GM21423 (cell line): ENCODE results near the gene SH3GLB2.
A peak's percentile ranks its signal among the peaks of the same experiment; 100 is the strongest.
"Not testable (repeated sequence)": the region's sequence is repeated elsewhere in the genome, so short reads cannot be mapped to it uniquely, and the experiment has no call there.

ENCODE experiments used
- ATAC-seq: cut with Tn5 transposase; IDR thresholded peaks from one replicate; pipeline ENCODE4 v1.9.1; 2021; ENCODE audit warnings: mild to moderate bottlenecking, moderate library complexity; ENCODE audit not compliant: unreplicated experiment

Gene SH3GLB2

DNA sequence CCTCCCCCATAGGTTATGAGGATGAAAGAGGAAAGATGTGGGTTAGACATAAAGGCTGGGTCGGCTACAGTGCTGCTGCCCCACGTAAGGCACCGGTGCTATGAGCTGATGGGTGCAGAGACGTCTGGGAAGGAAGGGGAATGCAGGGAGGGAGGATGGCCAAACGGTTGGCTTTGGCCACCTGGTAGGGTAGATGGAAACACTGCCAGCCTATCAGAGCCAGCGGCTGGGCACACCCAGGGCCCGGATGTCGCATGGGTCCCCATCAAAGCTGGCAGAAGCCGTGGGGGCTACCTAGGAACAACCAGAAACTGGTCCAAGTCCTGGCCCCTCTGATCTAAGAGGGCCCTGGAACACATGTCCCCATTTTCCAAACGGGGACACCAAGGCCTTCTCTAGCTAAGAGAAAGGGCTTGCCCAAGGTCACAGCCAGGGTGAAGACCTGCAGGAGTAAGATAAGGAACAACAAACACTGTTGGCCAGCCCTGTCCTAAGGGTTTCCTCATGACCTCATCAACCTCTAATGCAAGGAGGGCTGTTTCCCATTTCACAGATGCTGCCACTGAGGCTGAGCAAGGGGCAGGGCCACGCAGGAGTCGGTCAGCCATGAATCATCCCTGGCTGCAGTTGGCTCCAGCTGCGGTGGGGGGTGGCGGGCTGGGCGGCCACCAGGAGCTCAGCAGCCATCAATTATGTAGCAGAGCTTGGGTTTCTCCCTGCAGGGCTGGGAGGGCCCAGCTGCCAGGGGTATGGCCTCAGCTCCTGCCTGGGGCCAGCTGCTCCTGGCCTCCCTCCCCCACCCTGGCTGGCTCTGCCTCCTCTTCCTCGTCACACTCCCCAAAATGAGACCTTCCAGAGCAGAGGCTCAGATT, 4.9 kb downstream of the SH3GLB2 start:
- ATAC-seq, result no peak

DNA sequence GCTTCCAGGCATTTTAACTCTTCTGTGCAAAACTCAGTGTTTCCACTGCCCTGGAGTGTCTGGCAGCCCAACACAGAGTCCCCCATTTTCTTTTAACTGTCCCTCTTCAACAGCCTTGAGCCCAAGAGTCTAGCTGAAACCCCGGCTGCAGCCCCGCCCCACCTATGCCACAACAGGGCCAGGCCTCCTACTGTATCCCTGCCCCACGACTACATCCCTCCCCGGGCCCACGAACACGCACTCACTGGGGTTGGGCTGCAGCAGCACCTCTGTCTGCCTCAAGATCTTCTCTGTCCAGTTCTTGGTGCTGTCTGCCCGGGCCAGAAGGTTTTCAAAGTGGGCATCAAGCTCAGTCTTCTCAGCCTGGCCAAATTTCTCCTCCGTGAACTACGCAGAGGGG, 6.1 kb downstream of the SH3GLB2 start:
- ATAC-seq, result no peak

DNA sequence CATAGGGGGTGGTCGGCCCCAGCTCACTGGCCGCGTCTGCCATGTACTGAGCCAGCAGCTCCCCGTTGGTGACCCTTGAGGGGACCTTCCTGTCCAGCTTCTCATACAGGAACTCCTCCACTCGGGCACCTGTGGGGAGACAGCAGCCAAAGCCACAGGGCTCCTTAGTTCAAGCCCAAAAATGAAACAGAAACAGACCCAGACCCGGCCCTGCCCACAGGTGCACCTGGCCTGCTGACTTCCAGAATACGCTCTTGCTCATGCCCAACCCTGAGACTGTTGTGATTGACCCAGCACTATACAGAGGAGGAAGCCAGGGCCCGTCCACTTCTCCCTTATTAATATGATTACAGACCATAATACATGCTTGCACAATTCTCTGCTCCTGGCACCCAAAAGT, 7.0 kb downstream of the SH3GLB2 start:
- peak; percentile 79 for ATAC-seq

DNA sequence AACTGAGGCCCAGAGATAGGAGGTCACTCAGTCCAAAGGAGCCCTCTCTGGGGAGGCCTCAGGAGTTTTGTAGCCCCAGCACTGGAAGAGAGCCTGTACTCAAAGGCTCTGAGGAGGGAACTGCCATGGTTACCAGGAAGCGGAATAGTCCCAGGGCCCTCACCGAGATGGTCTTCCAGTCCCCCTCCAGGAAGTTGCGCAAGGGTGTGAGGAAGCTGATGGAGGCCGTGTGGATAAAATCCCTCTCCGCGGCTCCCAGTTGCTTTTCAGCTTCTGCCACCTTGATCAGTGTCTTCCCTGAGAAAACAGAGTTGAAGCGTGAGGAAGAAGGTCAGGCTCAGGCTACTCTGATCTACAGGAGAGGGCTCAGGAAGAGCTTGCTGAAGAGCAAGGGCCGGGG, 13.5 kb downstream of the SH3GLB2 start:
- ATAC-seq, result no peak

DNA sequence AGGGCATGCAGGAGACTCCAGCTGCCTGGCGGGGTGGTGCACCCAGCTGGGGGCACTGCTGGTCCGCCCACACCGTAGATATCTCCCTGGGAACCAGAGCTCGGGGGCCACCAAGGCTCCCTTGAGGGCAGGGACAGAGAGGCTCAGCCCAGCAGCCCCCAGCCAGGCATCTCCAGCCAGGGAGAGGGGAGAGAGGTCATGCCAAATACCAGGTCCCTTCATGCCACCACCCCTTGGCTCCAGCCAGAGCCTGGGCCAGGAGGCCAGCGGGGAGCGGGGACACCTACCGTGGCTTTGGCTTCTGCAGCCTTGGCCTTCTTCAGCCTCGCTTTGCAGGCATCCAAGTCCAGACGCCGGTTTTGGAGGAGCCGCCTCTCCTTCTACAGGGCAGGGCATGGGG, 14.0 kb downstream of the SH3GLB2 start:
- ATAC-seq, result no peak

DNA sequence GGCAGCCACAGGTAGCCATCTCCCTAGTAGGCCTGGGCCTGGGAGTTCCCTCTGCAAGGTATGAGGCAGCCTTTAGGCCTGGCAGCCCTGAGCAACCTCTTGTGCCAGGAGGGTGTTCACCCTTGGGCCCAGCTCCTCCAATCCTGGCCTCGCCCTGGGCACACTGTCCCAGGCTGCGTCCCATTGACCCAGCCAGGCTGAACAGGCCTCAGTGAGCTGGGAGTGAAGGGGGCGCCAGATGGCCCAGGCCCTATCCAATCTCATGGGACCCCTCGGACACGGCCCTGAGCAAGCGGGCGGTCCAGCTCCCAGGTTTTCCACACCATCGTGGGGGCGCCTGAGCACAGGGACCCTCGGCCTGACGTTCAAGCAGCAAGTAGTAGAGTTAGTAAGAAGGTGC, 14.5 kb downstream of the SH3GLB2 start:
- no peak for ATAC-seq

DNA sequence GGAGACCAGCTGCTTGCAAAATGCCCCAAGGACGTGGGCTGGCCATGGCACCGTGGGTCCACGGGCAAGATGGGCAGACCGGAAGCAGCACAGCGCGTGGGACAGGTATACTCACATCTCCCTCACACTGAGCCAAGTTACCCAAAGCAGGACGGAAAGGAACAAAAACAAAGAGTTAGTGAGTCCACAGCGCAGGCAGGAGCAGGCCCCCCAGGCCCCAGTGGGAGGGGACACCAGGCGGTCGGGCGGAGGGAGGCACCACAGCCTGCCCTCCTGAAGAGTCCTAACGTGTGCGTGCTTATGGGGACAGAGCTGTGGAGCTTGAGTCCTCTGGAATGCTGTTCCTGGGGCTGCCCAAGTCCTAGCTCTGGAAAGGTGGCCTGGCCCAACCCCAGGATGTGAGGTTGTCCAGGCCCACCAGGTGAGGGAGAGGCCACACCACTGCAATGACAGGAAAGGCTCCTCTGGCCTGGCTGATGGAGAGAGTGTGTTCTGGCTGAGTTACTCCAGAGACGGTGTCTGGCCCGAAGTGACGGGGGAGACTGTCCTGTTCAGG, 15.2 kb downstream of the SH3GLB2 start:
- ATAC-seq, result no peak

DNA sequence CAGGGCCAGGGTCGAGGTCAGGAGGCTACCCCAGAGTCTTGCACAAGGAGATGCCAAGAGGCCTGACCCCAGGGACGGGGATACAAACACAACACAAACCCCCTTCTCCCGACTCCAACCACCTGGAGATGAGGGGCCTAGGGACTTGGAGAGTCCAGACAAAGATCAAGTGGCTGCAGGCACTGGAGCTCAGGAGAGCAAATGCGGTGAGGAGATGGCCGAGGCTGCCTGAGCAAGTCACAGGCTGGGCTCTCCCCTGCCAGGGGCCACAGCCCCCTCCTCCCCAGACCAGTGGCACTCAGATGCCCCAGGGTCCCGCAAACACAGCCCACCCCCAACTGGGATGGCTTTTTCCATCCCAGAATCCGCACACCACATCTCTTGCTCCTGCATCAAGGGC, 15.8 kb downstream of the SH3GLB2 start:
- no peak for ATAC-seq

DNA sequence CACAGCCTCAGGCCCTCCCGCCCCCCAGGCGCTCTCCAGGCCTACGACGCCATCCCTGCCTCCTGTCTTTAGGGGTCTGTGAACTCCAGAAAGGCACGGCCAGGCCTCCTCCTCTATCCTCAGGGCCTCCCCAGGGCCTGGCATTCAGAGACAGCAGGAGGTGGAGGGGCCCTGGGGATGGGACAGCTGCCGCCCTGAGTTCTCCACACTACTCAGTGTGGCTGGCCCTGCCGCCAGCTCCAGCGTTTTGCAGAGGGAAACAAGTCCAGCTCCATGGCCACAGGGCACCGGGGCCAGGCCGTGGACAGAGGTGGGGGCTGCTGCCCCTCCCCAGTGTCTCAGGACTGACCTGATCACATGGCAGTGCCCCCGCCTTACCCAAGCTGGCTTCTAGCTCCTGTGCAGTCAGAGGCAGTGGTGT, 16.4 kb downstream of the SH3GLB2 start:
- ATAC-seq, result no peak

DNA sequence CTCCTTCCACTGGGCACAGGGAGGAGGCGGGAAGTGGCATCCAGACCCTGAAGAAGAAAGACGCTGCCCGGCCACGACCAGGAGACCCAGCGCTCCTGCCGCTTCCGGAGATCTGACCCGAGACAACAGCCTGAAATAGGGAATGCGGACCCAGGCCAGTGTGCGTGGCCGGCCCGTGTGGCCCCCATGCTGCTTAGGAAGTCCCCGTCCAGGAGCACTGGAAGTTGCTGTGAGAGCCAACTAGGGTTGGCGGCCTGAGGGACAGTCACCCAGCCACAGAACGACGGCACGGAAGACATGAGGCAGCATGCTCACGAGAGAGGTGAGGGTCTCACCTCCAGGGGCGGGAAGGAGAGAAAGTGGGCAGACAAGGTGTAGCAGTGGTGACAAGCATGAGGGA, 17.0 kb downstream of the SH3GLB2 start:
- no peak for ATAC-seq

DNA sequence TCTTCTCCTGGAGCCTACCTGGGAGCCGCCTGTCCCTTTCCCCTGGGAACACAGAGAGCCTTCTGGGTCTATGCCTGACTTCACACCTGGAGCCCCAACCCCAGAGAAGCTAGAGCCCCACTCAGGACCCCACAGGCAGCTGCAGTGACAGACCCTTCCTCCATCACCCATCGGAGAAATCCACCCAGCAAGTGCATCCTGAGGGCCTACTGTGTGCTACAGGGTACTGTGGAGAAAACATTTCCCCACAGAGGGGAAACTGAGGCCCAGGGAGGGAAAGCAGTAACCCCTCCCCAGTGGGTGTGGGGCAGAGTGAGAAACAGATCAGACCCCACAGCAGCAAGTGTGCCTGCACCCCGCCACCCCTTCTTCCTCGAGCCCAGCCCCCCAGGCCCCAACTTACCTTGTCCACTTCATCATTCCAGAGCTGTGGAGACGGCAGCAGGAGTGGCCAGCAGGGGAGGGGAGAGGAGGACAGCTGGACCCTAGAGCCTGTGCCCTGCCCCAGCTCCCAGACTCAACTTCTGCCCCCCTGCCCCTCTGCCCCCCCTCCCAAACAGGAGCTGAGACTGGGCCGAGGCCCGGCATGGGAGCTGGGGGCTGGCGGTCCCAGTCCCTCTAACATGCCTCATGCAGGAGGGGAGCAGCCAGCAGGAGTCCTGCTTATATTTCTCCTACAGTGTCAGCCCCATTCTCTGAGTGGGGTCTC, 17.7 kb downstream of the SH3GLB2 start:
- ATAC-seq, result no peak

DNA sequence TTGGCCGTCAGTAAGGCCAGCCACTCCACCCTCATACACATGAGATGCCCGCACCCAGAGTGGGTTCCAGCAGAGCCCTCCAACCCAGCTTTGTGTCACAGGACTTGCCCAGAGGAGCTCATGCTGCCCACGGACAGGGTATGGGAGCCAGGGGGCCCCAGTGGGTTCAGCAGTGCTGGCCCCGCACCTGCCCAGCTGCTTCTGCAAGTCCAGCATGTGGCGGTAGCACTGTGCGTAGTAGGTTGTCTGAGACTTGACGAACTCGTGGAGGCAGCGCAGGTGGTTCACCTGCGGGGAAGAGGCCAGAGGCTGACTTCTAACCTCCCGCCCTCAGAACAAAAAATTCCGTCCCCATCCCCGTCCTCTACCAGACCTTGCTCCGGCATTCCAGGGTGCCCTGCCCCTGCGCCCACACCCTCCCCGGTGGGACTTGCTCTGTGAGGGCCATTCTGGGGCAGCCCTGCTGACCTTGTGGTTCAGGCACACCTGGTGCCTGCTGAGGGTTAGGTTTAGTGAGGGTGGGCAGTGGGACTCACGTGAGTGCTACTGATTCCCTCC, 18.5 kb downstream of the SH3GLB2 start:
- no peak for ATAC-seq

DNA sequence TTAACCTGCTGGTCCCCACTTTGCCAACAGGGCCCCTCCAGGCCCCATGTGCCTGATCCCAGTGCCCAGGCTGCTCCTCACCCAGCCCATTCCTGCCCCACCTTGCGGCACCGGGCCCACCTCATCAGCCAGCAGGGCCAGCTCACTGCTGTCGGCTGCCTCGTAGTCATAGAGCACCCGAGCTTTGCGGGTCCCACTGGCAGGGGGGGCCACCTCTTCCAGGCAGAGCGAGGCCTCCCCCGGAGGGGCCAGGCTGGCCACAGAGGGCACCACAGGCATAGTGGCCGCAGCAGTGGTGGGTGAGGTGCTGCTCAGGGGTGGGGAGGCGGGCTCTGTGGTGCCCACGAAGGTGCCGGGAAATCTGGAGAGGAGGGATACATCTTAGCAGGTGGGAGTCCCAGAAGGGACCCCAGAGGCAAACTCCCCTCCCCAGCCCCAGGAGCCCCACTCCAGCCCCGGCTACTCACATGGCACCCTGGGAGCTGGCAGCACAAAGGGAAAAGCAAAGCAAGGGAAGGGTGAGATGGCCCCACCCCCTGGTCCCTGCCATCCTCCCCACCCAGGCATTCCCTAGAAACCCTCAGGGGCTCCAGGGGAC, 19.0 kb downstream of the SH3GLB2 start:
- ATAC-seq, result no peak

DNA sequence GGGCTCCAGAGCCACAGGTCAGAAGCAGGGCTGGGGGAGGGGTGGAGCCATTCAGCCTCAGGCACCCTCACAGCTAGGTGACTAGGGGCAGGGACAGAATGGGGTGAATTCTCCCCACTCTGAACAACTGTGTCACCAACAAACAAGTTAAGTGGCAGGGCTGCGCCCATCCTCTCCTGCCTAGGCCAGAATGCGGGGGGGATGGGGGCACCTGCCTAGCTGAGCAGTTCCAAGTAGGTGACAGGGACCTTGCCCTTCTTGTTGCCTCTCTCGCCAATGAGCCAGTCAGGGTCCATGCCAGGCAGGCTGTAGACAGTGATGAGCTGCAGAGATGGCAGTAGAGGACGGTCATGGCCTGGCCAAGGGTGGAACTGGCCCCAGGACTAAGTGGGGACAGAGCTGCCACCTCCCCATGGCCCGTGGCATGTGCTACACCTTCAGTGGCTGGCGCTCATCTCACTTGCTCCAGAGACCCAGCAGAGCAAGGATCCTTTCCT, 19.6 kb downstream of the SH3GLB2 start:
- no peak for ATAC-seq

DNA sequence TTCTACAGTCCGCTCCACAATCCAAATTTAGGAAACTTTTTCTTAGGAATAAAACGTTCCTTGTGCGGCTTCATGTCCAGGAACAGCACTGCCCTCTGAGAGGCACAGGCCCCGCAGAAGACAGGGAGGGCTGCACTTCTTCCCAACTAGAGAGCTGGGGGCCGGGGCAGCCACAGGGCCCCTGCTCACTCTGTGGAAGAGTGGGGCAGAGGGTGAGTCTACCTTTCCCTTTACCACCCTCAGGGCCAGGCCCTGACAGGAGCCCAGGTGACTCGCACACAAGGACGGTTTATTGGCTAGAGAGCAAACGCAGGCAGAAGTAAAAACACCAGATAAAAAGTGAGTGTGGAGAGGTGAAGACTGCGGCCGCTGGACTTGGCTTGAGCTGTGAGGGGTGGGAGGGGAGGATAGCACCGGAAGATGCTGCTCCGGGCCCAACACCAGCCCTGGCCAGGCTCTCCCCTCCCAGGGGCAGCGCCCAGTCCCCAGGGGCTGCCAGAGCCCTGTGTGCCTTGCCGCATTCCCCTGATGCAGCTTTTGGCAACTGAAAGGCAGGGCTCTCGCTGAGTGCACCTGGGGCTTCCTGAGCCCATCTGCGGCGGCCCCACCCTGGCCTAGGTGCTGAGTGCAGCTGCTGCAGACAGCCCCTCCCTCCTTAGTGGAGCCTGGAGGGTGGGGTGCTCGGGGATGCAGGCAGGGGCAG, 20.2 kb downstream of the SH3GLB2 start:
- ATAC-seq, result no peak

DNA sequence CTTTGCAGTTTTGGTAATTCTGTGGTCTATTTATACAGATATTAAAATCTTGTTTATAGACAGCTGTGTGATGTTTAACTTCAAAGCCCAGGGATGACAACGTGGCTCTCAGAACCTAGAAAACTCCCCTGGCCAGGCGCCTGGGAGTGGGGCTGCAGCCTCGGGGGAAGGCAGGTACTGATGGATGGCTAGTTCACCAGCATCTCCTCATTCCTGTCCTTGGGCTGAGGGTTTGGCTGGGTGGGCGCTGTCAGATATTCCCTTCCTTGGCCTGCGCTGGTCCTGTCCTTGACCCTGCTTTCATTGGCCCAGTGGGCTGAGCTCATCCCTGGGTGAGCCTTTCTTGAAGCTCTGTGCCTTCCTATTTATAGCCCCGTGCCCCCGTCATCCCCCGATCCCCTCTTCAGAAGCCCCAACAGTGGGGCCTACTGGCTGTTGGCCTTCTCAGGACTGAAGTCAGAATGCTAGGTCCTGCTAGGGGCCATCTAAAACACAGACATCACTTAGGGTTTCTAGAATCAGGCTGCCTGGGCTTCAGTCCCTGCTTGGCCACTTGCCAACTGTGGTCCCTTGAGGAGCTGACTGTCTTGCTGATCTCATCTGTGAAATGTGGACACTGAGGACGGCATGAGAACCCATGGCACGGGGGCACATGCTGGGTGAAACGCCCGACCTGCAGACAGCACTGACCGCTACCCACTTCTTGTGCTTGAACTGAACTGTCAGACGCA, 20.9 kb downstream of the SH3GLB2 start:
- ATAC-seq, result no peak

DNA sequence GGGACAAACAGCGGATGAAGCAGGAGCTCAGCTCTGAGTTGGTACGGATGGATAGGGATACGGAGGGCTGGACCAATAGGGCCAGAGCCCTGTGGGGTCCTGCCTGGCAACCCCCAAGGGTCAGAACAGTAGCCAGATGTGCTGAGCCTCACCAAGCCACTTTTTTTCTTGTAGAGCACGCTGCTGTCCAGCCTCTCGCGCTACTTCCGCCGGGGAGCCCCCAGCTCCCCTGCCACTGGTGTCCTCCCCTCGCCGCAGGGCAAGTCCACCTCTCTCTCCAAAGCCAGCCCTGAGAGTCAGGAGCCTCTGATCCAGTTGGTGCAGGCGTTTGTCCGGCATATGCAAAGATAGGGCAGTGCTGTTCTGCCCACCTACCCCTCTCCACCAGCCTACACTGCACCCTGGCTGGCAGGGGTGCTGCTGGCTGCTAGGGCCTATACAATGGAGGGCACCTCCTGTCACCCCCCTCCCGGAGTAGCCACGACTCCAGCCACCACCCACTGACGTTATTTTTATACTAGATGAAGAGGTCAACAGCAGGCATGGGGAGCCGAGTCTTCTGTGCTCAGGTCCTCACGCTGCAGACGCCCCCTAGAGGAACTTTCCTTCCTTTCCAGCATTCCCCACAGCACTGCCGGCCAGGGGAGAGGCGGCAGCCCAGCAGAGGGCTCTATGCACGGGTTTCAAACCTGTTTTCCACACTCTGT, 21.6 kb downstream of the SH3GLB2 start:
- ATAC-seq, result no peak

DNA sequence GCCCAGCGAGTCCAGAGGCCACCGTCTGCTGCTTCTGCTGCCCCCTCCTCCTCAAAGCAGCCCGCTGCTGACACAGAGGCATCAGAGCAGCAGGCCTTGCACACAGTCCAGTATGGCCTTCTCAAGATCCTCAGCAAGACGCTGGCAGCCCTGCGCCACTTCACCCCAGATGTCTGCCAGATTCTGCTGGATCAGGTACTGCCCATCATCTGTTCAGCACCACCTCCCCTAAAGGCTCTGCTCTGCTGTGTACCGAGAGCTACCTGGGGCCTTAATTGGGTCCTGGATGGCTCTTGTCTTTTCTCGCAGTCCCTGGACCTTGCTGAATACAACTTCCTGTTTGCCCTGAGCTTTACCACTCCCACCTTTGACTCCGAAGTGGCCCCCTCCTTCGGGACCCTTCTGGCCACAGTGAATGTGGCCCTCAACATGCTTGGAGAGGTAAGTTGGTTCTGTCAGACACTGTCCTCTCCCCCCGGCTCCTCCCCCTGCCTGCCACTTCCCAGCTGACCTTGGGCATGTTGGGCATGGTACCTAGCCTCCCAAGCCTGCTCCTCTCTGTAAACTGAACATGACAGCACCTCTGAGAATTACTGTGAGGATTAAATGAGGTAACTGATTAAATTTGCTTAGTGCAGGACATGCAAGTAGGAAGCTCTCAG, 22.7 kb downstream of the SH3GLB2 start:
- no peak for ATAC-seq

DNA sequence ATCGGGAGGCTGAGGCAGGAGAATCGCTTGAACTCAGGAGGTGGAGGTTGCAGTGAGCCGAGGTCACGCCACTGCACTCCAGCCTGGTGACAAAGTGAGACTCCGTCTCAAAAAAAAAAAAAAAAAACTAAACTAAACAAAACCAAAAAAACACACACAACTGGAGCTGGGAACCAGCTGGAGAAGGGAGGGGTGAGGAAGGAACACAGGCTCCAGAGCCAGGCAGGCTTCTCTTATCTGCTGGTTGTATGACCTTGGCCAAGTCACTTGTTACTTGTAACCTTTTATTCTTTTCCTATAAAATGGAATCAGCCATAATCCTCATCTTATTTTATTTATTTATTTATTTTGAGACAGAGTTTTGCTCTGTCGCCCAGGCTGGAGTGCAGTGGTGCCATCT, 24.0 kb downstream of the SH3GLB2 start:
- ATAC-seq, result not testable (repeated sequence)
